Stimulated activated CD4-positive, alpha-beta T cell treated with anti-CD3 and anti-CD28 coated beads, Interleukin-1b, Interleukin-23, amount 100 ng/mL, for 48 hours (primary cell): ENCODE results near the gene CFL2.

Experiments used
- DNase-seq: peaks from one replicate; pipeline ENCODE4 v3.0.0-alpha.2; 2020

Gene CFL2

DNA sequence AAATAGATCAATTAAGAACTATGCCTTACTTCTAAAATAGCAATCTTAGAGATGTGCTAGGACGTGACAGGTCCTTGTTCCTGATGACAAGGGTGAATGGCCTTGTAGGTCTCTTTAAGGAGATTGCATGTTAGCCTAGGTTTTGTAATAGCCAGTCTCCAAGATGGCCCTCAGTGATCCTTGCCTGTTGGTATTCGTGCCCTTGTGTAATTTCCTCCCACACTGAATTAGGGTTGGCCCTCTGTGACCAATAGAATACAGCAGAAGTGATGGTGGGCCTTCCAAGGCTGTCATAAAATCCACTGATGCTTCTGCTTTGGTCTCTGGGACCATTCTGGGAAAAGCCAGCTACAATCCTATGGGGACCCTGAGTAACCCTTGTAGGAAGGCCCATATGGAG, 46.3 kb downstream of the CFL2 start:
- no peak for DNase-seq

DNA sequence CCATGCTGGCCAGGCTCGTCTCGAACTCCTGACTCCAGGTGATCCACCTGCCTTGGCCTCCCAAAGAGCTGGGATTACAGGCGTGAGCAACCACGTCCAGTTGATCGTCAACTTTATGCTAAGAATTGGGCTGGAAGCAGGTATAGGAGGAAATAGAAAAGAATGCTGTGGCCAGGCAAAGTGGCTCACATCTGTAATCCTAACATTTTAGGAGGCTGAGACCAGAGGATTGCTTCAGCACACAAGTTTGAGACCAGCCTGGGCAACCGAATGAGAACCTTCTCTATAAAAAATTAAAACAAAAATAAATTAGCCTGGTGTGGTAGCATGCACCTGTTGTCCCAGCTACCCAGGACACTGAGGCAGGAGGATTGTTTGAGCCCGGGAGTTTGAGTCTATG, 47.4 kb downstream of the CFL2 start:
- no peak for DNase-seq

DNA sequence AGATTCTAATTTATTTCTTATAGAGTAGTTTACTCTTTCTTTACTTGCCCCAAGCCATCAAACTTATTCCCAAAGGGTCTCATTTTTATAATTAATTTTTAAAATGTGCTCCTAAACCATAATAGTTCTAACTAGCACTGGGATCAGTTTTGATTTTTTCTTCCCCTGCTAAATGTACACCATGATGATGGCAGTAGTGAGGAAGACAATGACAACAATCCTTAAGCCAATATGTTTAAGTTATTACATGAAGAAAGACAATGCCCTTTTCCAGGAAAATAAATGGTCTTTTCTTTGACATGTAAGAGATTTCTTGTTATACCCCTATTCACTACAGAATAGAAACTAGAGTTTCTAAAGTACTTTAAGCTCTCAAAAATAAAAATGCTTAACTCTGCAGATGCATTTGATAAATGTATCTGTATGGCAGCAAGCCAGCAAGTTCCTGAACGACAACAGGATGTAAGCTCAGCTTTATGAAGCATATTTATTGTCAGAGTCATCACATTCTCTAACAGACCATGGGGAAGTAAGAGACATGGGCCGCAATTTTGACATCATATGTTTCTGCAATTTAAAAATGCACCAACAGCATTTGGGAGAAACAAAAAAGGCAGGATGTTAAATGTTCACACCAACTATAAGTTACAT, 48.5 kb downstream of the CFL2 start:
- DNase-seq, result no peak

DNA sequence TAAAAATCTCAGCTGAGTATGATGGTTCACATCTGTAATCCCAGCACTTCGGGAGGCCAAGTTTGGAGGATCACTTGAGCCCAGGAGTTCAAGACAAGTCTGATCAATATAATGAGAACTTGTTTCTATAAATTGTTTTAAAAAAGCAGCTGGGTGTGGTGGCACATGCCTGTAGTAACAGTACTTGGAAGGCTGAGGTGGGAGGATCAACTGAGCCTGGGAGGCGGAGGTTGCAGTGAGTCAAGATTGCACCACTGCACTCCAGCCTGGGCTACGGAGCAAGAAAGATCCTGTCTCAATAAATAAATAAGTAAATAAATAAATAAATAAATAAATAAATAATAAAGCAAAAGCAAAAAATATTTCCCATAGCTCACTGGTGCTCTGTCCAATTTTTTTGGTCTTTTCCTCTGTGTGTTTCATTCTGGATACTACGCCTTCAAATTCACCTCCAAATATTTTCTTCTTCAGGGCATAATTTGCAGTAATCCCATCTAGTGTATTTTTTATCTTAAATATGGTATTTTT, 51.8 kb downstream of the CFL2 start:
- DNase-seq, result no peak

DNA sequence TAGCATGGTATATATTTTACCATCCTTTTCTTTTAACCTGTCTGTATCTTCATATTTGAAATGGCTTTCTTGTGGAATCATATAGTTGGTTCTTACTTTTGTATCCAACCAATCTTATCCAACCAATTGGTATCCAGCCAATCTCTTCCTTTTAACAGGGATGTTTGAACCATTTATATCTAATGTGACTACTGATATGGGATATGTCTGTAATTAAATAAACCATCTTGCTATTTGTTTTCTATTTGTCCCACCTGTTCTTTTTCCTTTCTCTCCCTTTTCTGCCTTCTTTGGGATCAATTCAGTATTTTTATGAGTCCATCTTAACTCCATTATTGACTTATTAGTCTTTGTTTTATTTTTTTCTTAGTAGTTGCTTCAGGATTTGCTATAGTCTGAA, 53.6 kb downstream of the CFL2 start:
- no peak for DNase-seq
